Pons (tissue), 1 donor: ENCODE results near the gene RAMACL.
"Not testable (repeated sequence)": the region's sequence is repeated elsewhere in the genome, so short reads cannot be mapped to it uniquely, and the experiment has no call there.

Experiments
- DNase-seq: peaks from one replicate; pipeline ENCODE4 v3.0.0-alpha.2; 2016; ENCODE audit warnings: low spot score

The RAMACL gene

GRCh38 chr6:166554316-166554715 lies 32.2 kb downstream of the RAMACL start:
- peak; percentile 56 for DNase-seq

DNA sequence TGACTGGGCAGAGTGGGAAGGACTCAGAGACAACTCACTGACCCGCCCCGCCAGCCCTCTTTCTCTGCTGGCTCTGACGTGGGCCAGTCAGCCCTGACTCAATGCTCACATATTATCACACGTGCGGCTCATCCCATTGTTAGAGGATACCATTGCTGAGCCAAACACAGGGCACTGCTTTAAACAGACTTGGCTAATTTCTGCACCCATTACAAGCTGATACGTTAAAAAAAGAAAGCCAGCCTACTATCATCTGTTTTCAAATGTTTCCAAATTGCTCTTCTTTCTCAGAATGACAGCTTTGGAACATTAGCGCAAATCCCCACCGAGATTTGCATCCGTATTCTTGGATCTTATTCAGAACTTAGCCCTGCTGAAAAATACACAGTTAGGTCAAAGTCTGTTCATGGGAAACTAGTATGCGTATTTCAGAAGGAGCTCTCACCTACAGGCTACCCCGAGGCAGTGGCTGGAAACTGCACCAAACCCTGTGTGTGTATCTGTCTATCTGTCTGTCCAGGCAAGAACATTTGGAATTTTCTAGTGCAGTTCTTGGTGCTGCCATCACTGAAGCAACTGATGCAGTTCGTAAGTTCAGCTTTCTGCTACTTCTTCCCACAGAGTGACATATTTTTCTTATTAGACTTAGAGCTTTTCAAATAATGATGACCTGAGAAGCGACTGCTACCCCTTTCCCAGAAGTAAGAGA lies 32.8 kb downstream of the RAMACL start:
- DNase-seq: peak; percentile 43

- no peak for DNase-seq
These were observed 33.9 kb downstream of the RAMACL start for GRCh38 chr6:166552600-166552999.

DNA sequence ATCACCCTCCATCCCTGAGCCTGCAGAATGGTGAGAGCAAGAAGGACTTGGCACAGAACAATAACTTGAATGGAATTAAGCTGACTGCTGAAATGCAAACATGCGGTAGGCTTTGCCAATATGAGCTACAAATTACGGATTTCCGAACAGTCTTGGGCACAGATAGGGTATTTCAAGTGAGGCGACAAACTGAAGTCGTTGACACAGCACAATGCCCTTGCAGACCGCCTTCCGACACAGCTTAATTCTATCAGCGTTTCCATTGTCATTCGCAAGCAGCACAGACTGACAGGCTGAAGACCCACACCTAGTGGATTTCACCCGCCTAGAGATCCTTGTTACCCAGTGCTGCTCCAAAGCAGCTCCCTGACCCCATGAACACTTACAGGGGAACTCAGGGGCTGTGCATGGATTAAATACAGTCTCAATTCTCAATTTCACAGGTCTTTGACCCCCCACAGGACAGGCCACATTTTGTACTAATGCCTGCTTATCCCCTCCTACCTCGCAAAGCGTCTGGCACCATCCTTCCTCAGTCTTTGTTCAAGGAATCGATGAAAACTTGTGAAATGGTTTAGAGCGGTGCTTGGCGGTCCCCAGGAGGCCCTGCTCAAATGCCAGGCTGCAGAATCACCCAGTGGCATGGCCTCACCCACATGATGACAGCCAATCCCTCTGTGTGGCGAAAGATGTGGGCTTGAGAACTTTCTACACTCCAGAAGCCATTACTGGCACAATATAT lies 34.6 kb downstream of the RAMACL start:
- DNase-seq: peak; percentile 12

- no peak for DNase-seq
These were observed 39.8 kb downstream of the RAMACL start for GRCh38 chr6:166546653-166547052.

DNA sequence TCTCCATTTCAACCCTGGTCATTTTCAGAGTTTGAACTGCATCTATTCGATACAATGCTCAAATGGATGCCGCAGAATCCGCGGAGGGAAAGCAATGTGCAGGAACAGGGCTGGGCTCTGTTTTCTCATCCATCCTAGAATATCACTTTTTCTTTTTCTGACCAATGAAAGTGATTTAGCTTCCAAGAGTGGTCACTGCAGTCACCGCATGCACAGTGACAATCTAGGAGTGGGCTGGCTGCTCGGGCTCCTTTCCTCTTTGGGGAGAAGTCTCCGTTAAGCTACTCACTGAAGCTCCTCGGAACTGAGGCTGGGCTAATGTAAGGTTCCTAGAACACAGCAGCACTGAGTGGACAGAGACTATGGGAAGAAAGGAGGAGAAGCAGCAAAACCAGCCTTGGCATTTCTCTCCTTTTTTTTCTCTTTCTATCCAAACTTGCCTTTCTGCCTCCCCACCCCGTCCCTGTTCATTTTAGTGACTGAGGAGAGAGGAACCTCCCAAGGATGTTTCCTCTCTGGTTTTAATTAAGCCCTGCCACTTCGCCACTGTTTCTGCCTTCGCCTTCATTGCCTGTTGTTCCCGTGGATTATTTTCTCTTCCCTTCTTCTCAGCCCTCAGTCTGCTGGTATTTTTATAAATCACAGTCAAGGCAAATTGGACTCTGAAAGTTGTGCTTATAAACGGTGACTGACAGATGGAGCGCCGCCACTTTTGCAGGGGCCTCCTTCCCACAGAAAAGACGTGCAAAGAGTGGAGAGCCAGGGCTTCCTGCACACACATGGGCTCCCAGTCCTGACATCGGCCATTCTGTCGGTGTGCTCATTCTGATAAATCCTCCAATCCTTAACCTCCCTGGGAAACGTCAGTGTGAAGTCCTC lies 41.1 kb downstream of the RAMACL start:
- no peak for DNase-seq

DNA sequence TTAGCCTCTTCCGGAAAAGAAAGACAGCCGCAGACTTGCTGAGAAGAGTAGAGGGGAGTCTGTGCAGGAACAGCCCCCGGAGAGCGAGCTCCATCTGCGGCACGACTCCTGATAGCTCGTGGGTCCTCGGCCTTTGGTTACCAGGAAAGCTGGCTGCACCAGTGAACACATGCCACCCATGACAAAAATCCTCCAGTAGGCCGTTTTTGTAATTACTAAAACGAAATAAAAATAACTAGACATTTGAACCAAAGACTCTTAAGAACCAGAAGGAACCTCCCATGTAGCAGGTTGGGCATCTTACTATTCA lies 42.2 kb downstream of the RAMACL start:
- DNase-seq: no peak

GRCh38 chr6:166543603-166544295 lies 42.7 kb downstream of the RAMACL start:
- no peak for DNase-seq

- no peak for DNase-seq
These were observed 43.9 kb downstream of the RAMACL start for GRCh38 chr6:166542580-166542912.

- no peak for DNase-seq
These were observed 44.5 kb downstream of the RAMACL start for GRCh38 chr6:166541876-166542579.

DNA sequence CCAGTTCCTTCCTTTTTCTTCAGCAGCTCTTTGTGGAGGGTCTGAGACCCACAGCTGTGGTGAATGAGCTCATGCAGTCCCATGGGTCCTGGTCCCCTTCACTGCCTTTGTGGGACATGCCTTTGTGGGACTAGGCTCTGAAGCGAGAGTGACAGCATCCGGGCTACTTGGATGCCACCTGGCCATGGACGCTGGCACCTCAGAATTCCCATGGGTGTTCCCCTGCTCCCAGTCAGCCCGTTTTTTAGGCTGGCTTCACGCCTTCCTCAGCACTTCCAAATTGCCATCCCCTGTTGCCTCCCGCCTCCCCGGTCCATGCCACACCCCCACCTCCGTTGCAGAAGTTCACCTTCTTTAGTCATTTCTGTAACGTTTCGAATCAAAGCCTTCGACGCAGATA lies 45.1 kb downstream of the RAMACL start:
- no peak for DNase-seq

GRCh38 chr6:166540631-166541331 lies 45.7 kb downstream of the RAMACL start:
- DNase-seq: no peak

DNA sequence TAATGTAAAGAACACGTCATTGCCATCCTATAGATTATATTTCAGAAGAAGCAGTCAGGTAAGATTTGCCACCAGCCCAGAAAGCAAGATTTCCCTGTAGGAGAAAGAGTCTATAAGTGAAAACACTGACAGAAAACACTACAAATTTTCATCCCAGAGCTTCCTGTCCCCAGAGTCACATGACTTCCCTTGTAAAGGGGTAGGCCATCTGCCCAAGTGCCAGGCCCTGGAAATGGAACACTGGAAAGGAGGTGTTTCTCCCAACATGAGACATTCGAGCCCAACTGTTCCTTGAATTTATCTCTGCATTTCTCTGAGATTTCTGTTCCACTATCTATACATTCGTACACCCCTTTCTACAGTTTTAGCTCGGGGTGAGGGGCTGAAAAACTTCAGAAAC lies 46.9 kb downstream of the RAMACL start:
- no peak for DNase-seq

DNA sequence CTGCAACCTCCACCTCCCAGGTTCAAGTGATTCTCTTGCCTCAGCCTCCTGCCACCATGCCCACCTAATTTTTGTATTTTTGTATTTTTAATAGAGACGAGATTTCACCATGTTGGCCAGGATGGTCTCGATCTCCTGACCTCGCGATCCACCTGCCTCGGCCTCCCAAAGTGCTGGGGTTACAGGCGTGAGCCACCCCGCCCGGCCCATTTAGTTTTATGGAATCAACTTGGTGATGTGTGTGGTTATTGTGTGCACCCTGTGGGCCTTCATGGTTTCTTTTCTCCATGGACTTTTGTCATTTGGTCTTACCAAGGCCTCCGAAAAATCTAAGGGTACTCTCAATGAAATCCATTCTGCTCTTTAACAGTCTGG lies 47.5 kb downstream of the RAMACL start:
- not testable (repeated sequence) for DNase-seq

DNA sequence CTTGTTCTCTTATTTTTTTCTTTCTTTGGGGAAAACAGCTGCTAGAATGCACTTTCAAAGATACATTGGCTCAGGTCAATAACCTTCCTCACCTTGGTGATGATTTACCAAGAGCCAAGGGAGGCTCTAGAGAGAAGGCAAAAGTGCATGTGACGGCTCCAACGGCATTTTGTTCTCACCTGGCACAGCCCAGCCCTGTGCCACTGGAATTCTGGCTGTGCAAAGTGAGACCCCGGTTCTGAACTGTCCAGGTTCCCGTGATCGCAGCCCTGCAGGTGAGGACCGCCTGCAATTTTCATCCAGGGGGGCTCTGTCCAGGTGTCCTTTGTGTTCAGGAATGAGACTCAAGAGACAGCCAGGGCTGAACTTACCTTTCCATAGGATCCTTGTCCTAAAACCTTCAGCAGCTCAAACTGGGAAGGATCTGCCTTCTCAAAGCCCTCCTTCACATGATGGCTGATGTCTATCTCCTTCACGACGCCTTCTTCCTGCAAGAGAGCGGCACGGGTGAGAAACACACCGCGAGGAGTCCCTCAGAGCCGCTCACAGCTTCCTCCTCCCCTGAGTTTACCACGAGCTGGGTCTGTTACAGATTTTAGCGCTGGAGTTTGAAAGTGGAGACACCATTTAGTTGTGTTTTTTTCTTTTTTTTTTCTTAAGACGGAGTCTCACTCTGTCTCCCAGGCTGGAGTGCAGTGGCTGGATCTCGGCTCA lies 48.0 kb downstream of the RAMACL start:
- DNase-seq: no peak

- DNase-seq: no peak
These were observed 51.6 kb downstream of the RAMACL start for GRCh38 chr6:166534658-166535406.

- no peak for DNase-seq
These were observed 53.2 kb downstream of the RAMACL start for GRCh38 chr6:166533205-166533824.
